ENCODE data around the gene UQCR10. TPM values are rescaled to one million over a fixed set of nuclear protein-coding genes. Genes with fewer than 3 reads are reported as not detected.
A peak's percentile ranks its signal among the peaks of the same experiment; 100 is the strongest.

Gene UQCR10
- polyA plus RNA-seq, 2 of the 4 experiments (the other 2 are of a cell fraction) = 115 to 171 TPM

GRCh38 chr22:29814003-29814402 lies 46.8 kb downstream of the UQCR10 start:
- H3K27ac ChIP-seq = peak overlapping the region; percentile 46 to 75; a peak in 4 of 6 replicates

GRCh38 chr22:29815580-29815979 lies 48.4 kb downstream of the UQCR10 start:
- peak overlapping the region in 1 of 2 experiments; percentile 59; a peak in 3 of 6 replicates for H3K27ac ChIP-seq
- WGBS (ENCODE audit: missing lambda C conversion rate) = 91% methylated on average over 4 of the region's 4 CpGs
- no peaks in the 10 kb centered on the region for H3K9me3 ChIP-seq
- peaks cover 50% of the 10 kb centered on the region for H3K4me1 ChIP-seq
- H3K4me2 ChIP-seq = 0 out of 3 replicates have a peak overlapping the region, but pooled peaks have one; percentile 7
- TF ChIP-seq FOSL2 (IDR thresholded peaks at IDR 0.05) = no peak
- TF ChIP-seq FOSL2 (CRISPR knock-in tag; IDR thresholded peaks at IDR 0.05) = no peak
- TF ChIP-seq, protein P1, sequence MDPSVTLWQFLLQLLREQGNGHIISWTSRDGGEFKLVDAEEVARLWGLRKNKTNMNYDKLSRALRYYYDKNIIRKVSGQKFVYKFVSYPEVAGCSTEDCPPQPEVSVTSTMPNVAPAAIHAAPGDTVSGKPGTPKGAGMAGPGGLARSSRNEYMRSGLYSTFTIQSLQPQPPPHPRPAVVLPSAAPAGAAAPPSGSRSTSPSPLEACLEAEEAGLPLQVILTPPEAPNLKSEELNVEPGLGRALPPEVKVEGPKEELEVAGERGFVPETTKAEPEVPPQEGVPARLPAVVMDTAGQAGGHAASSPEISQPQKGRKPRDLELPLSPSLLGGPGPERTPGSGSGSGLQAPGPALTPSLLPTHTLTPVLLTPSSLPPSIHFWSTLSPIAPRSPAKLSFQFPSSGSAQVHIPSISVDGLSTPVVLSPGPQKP (IDR thresholded peaks at IDR 0.05; ENCODE audit: low read depth, low read length) = no peak
- TF ChIP-seq ZFP36 (IDR thresholded peaks at IDR 0.05; ENCODE audit: borderline replicate concordance, partially characterized antibody) = no peak
- TF ChIP-seq CEBPB (IDR thresholded peaks at IDR 0.05) = no peak
- no peak for TF ChIP-seq HOXB5 (CRISPR knock-in tag; IDR thresholded peaks at IDR 0.05)
- TF ChIP-seq POLR2A (IDR thresholded peaks at IDR 0.05; ENCODE audit: low read length) = no peak
- no peak for TF ChIP-seq ZNF302 (CRISPR knock-in tag; IDR thresholded peaks at IDR 0.05)
- TF ChIP-seq NR3C1 (IDR thresholded peaks at IDR 0.05) = no peak
- TF ChIP-seq RFX5 (IDR thresholded peaks at IDR 0.05) = no peak
- TF ChIP-seq EHMT2 (IDR thresholded peaks at IDR 0.05; ENCODE audit: low read depth) = no peak
- no peak for TF ChIP-seq HEYL (CRISPR knock-in tag; IDR thresholded peaks at IDR 0.05)
- no peak for TF ChIP-seq PHF8 (IDR thresholded peaks at IDR 0.05; ENCODE audit: borderline replicate concordance, low read depth)
- TF ChIP-seq ESRRA (IDR thresholded peaks at IDR 0.05; ENCODE audit: borderline replicate concordance, low read length) = no peak
- TF ChIP-seq CBX2 (IDR thresholded peaks at IDR 0.05; ENCODE audit: borderline replicate concordance, low read depth) = no peak
- TF ChIP-seq JUNB (IDR thresholded peaks at IDR 0.05) = no peak
- TF ChIP-seq HES2 (IDR thresholded peaks at IDR 0.05) = no peak
- no peak for TF ChIP-seq POLR2AphosphoS2 (conservative IDR thresholded peaks at IDR 0.05; ENCODE audit: low read length)
- no peak for TF ChIP-seq CHD4 (IDR thresholded peaks at IDR 0.05; ENCODE audit: borderline replicate concordance)
- no peak for TF ChIP-seq GATA3 (IDR thresholded peaks at IDR 0.05; ENCODE audit: borderline replicate concordance)
- TF ChIP-seq EP300 (IDR thresholded peaks at IDR 0.05) = no peak
- no peak for FAIRE-seq
- no peak for DNase-seq (ENCODE audit: low read depth in 1 of 2, low spot score in 1 of 2)
- no peak overlapping the region for H3K4me3 ChIP-seq
- POLR2A ChIA-PET = no interaction called here
- ATAC-seq = no peak
- CTCF ChIA-PET = interaction anchor here (1.1 to 1.7 kb wide), 4 partner anchors 14 to 190 kb away, joined by 3 to 5 read pairs (median 4); no protein-coding TSS in a partner anchor

More at GRCh38 chr22:29814003-29814402, 46.8 kb downstream of the UQCR10 start:
- 52% methylated on average over 5 of the region's 5 CpGs for WGBS (ENCODE audit: missing lambda C conversion rate)
- Histone ChIP-seq H3K4me3 (no peak overlapping the region), H3K9me3 (no peaks in the 10 kb centered on the region), H3K4me2 (peak overlapping the region; percentile 58; the same call in 2 of the 3 replicates), H3K4me1 (peaks cover 55% of the 10 kb centered on the region)
- FAIRE-seq = no peak
- ChIA-PET POLR2A (interaction anchor here (0.8 kb wide), 1 partner anchor 24 kb away, joined by 3 read pairs; the partner anchor contains the start of gene ASCC2), CTCF (interaction anchor here (0.8 to 1.6 kb wide), 4 partner anchors 9 to 112 kb away, joined by 3 to 7 read pairs (median 3); no protein-coding TSS in a partner anchor)
- TF ChIP-seq ESRRA (IDR thresholded peaks at IDR 0.05; ENCODE audit: borderline replicate concordance, low read length) (no peak), EP300 (IDR thresholded peaks at IDR 0.05) (no peak), CBX2 (IDR thresholded peaks at IDR 0.05; ENCODE audit: borderline replicate concordance, low read depth) (no peak), HOXB5 (CRISPR knock-in tag; IDR thresholded peaks at IDR 0.05) (no peak), ZSCAN20 (CRISPR knock-in tag; IDR thresholded peaks at IDR 0.05) (no peak), NR3C1 (IDR thresholded peaks at IDR 0.05) (no peak), KDM1A (IDR thresholded peaks at IDR 0.05; ENCODE audit: low read depth) (no peak), POLR2AphosphoS2 (conservative IDR thresholded peaks at IDR 0.05; ENCODE audit: low read length) (no peak), TP53 (CRISPR knock-in tag; IDR thresholded peaks at IDR 0.05) (no peak)
- ATAC-seq = no peak
- DNase-seq (ENCODE audit: low read depth in 1 of 2, low spot score in 1 of 2) = no peak

DNA sequence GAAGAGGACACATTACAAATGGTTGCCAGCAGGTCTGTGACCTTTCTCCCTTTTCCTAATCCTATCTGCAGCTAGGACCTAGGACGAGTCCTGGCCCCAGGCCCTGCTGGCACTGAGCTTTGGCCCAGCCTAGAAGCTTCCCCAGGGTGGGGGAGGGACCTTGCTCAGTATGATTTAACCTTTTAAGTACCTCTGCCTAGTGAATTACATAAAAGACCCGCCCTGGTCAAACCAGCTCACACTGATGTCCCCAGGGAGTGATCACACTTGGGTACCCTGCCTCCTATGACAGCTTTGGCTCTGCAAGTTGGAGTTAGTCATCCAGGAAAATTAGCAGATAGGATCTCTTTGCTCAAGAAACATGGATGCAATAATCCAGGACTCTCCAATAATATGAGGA lies 49.0 kb downstream of the UQCR10 start:
- Histone ChIP-seq H3K4me1 (peaks cover 50% of the 10 kb centered on the region), H3K4me2 (peak overlapping the region; percentile 7; the same call in 1 of the 3 replicates), H3K27ac (peak overlapping the region in 1 of 2 experiments; percentile 59; a peak in 3 of 6 replicates), H3K9me3 (no peaks in the 10 kb centered on the region), H3K4me3 (no peak overlapping the region)
- ATAC-seq = no peak
- ChIA-PET POLR2A (interaction anchor here (0.7 kb wide), 1 partner anchor 11 kb away, joined by 3 read pairs; no protein-coding TSS in a partner anchor), CTCF (interaction anchor here (1.1 to 1.7 kb wide), 4 partner anchors 15 to 189 kb away, joined by 3 to 5 read pairs (median 4); no protein-coding TSS in a partner anchor)
- no peak for FAIRE-seq
- no peak for DNase-seq (ENCODE audit: low read depth in 1 of 2, low spot score in 1 of 2)
- WGBS (ENCODE audit: missing lambda C conversion rate) = 63% methylated on average over 2 of the region's 2 CpGs
- TF ChIP-seq MYC (IDR thresholded peaks at IDR 0.05; ENCODE audit: borderline replicate concordance, low read length) (no peak), FOSB (CRISPR knock-in tag; IDR thresholded peaks at IDR 0.05) (no peak), EHMT2 (IDR thresholded peaks at IDR 0.05; ENCODE audit: low read depth) (no peak), RFX5 (IDR thresholded peaks at IDR 0.05) (no peak), HMGXB4 (CRISPR knock-in tag; IDR thresholded peaks at IDR 0.05; ENCODE audit: borderline replicate concordance) (no peak), KDM1A (IDR thresholded peaks at IDR 0.05; ENCODE audit: low read depth) (no peak), PHF8 (IDR thresholded peaks at IDR 0.05; ENCODE audit: borderline replicate concordance, low read depth) (no peak), HEYL (CRISPR knock-in tag; IDR thresholded peaks at IDR 0.05) (no peak)
- TF ChIP-seq, protein P2, sequence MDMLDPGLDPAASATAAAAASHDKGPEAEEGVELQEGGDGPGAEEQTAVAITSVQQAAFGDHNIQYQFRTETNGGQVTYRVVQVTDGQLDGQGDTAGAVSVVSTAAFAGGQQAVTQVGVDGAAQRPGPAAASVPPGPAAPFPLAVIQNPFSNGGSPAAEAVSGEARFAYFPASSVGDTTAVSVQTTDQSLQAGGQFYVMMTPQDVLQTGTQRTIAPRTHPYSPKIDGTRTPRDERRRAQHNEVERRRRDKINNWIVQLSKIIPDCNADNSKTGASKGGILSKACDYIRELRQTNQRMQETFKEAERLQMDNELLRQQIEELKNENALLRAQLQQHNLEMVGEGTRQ (IDR thresholded peaks at IDR 0.05) = no peak
- TF ChIP-seq, protein P3, sequence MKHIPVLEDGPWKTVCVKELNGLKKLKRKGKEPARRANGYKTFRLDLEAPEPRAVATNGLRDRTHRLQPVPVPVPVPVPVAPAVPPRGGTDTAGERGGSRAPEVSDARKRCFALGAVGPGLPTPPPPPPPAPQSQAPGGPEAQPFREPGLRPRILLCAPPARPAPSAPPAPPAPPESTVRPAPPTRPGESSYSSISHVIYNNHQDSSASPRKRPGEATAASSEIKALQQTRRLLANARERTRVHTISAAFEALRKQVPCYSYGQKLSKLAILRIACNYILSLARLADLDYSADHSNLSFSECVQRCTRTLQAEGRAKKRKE (CRISPR knock-in tag; IDR thresholded peaks at IDR 0.05; ENCODE audit: low read depth) = no peak
